Stomach smooth muscle (tissue), 2 donors: ENCODE results near the gene HSDL1.

Experiments
- H3K27ac ChIP-seq: one replicate; pipeline ENCODE4 v1.7.0; 2013; ENCODE audit warnings: mild to moderate bottlenecking, low read length, inconsistent platforms
- H3K27me3 ChIP-seq, 2 donors: one replicate each; pipeline ENCODE4 v1.7.0; 2013; ENCODE audit warnings: low read length in 2 of 2; ENCODE audit not compliant: insufficient read depth in 2 of 2, control insufficient read depth in 1 of 2
- H3K36me3 ChIP-seq, 2 donors: one replicate each; pipeline ENCODE4 v1.7.0; 2013; ENCODE audit warnings: low read length in 2 of 2; ENCODE audit not compliant: control insufficient read depth in 2 of 2, insufficient read depth in 2 of 2
- H3K4me1 ChIP-seq: one replicate; pipeline ENCODE4 v1.7.0; 2013; ENCODE audit warnings: low read length; ENCODE audit not compliant: control insufficient read depth, insufficient read depth
- H3K4me3 ChIP-seq, 2 donors: one replicate each; pipeline ENCODE4 v1.7.0; 2013; ENCODE audit warnings: low read length in 2 of 2
- H3K9ac ChIP-seq, 2 donors: one replicate each; pipeline ENCODE4 v1.7.0; 2013; ENCODE audit warnings: low read length in 2 of 2, mild to moderate bottlenecking in 1 of 2
- H3K9me3 ChIP-seq, 2 donors: one replicate each; pipeline ENCODE4 v1.7.0; 2013; ENCODE audit warnings: low read length in 2 of 2; ENCODE audit not compliant: control insufficient read depth in 2 of 2
- donor health status: healthy.
- donor health status: Pancreatic carcinoma.

The HSDL1 gene

DNA sequence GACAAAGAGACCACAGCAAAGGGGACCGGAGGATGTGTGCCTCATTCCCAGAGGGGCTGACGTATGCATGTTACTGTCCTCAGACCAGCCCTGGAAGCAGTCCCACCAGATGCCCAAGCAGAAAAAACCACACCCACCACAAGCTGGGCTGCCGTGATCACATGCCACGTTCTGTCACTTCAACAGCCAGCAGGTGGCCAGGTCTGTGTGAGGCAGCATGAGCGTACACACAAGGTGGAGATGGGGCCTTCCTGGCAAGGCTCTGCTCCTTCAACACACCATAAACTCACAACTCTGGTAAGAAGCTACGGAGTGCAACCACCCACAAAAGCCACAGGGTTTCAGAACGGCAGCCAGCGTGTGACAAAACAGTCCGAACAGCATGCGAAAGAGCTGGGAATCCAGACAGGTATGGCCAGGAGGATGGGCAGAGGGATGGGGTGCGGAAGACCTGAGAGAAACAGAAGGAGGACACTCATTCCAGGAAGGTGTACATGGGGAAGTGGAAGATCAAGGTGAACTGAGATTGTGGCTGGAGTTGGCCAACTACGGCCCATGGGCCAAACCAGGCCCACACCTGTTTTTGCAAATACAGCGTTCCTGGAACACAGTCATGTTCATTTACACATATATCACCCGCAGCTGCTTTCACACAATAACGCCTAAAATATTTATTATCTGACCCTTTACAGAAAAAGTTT, 56.1 kb downstream of the HSDL1 start:
- H3K4me1 ChIP-seq = no peaks in the 10 kb centered on the region
- no peaks in the 10 kb centered on the region for H3K9me3 ChIP-seq
- H3K4me3 ChIP-seq = no peak overlapping the region
- no peak overlapping the region for H3K27ac ChIP-seq
- no peaks in the 10 kb centered on the region for H3K27me3 ChIP-seq
- H3K9ac ChIP-seq = no peak overlapping the region
- H3K36me3 ChIP-seq = peaks cover 71 to 80% of the 10 kb centered on the region in 2 donors

- Histone ChIP-seq H3K27ac (no peak overlapping the region), H3K4me3 (no peak overlapping the region), H3K27me3 (no peaks in the 10 kb centered on the region), H3K9me3 (no peaks in the 10 kb centered on the region), H3K9ac (no peak overlapping the region), H3K4me1 (no peaks in the 10 kb centered on the region), H3K36me3 (peaks cover 62 to 73% of the 10 kb centered on the region in 2 donors)
These were observed 57.4 kb downstream of the HSDL1 start for GRCh38 chr16:84087466-84088151.

GRCh38 chr16:84087001-84087400, 58.0 kb downstream of the HSDL1 start:
- H3K27me3 ChIP-seq = no peaks in the 10 kb centered on the region

GRCh38 chr16:84086341-84086740, 58.6 kb downstream of the HSDL1 start:
- Histone ChIP-seq H3K9ac (no peak overlapping the region), H3K4me1 (no peaks in the 10 kb centered on the region), H3K9me3 (no peaks in the 10 kb centered on the region), H3K27ac (no peak overlapping the region), H3K4me3 (no peak overlapping the region), H3K36me3 (peaks cover 60 to 72% of the 10 kb centered on the region in 2 donors), H3K27me3 (no peaks in the 10 kb centered on the region)

More at GRCh38 chr16:84087001-84087400, 58.0 kb downstream of the HSDL1 start:
- Histone ChIP-seq H3K27ac (no peak overlapping the region), H3K9me3 (no peaks in the 10 kb centered on the region), H3K4me1 (no peaks in the 10 kb centered on the region), H3K36me3 (peaks cover 61 to 73% of the 10 kb centered on the region in 2 donors), H3K4me3 (no peak overlapping the region), H3K9ac (no peak overlapping the region)

GRCh38 chr16:84085773-84086172, 59.2 kb downstream of the HSDL1 start:
- H3K36me3 ChIP-seq = peaks cover 63 to 71% of the 10 kb centered on the region in 2 donors

GRCh38 chr16:84085271-84085667, 59.7 kb downstream of the HSDL1 start:
- Histone ChIP-seq H3K4me1 (no peaks in the 10 kb centered on the region), H3K4me3 (no peak overlapping the region), H3K9me3 (no peaks in the 10 kb centered on the region), H3K27me3 (no peaks in the 10 kb centered on the region), H3K36me3 (peaks cover 66 to 72% of the 10 kb centered on the region in 2 donors), H3K27ac (no peak overlapping the region), H3K9ac (no peak overlapping the region)

More at GRCh38 chr16:84085773-84086172, 59.2 kb downstream of the HSDL1 start:
- no peak overlapping the region for H3K4me3 ChIP-seq
- no peak overlapping the region for H3K27ac ChIP-seq
- H3K9ac ChIP-seq = no peak overlapping the region
- no peaks in the 10 kb centered on the region for H3K9me3 ChIP-seq
- H3K27me3 ChIP-seq = no peaks in the 10 kb centered on the region
- H3K4me1 ChIP-seq = no peaks in the 10 kb centered on the region

GRCh38 chr16:84084570-84085270, 60.3 kb downstream of the HSDL1 start:
- H3K27ac ChIP-seq = no peak overlapping the region
- no peaks in the 10 kb centered on the region for H3K4me1 ChIP-seq
- H3K9me3 ChIP-seq = no peaks in the 10 kb centered on the region
- peaks cover 66 to 72% of the 10 kb centered on the region in 2 donors for H3K36me3 ChIP-seq
- H3K27me3 ChIP-seq = no peaks in the 10 kb centered on the region
- H3K9ac ChIP-seq = no peak overlapping the region
- no peak overlapping the region for H3K4me3 ChIP-seq

- Histone ChIP-seq H3K4me1 (no peaks in the 10 kb centered on the region), H3K36me3 (peaks cover 59 to 60% of the 10 kb centered on the region in 2 donors), H3K9ac (no peak overlapping the region), H3K4me3 (no peak overlapping the region), H3K9me3 (no peaks in the 10 kb centered on the region), H3K27me3 (no peaks in the 10 kb centered on the region), H3K27ac (no peak overlapping the region)
These were observed 62.0 kb downstream of the HSDL1 start for GRCh38 chr16:84082835-84083569.

- Histone ChIP-seq H3K9ac (no peak overlapping the region), H3K36me3 (peaks cover 51 to 55% of the 10 kb centered on the region in 2 donors)
These were observed 62.9 kb downstream of the HSDL1 start for GRCh38 chr16:84082110-84082509.

GRCh38 chr16:84081446-84081989, 63.5 kb downstream of the HSDL1 start:
- H3K4me1 ChIP-seq = no peaks in the 10 kb centered on the region
- no peak overlapping the region for H3K9ac ChIP-seq
- H3K4me3 ChIP-seq = no peak overlapping the region
- peaks cover 45 to 52% of the 10 kb centered on the region in 2 donors for H3K36me3 ChIP-seq
- no peaks in the 10 kb centered on the region for H3K9me3 ChIP-seq
- H3K27me3 ChIP-seq = no peaks in the 10 kb centered on the region
- no peak overlapping the region for H3K27ac ChIP-seq

More at GRCh38 chr16:84082110-84082509, 62.9 kb downstream of the HSDL1 start:
- no peak overlapping the region for H3K27ac ChIP-seq
- no peaks in the 10 kb centered on the region for H3K4me1 ChIP-seq
- no peaks in the 10 kb centered on the region for H3K27me3 ChIP-seq
- no peaks in the 10 kb centered on the region for H3K9me3 ChIP-seq
- no peak overlapping the region for H3K4me3 ChIP-seq
